Measurements from ENCODE around the gene ASB1.

- TF ChIP-seq CTCF (IDR thresholded peaks at IDR 0.05), result no peak
- TF ChIP-seq POLR2A (IDR thresholded peaks at IDR 0.05), result no peak
These were observed 8.4 kb downstream of the ASB1 start for GRCh38 chr2:238434846-238435751.
